HEK293 (cell line): Measurements from ENCODE around the gene AP1AR.

Source experiments
- BCL11B ChIP-seq: fragments of 450-650 bp; formaldehyde crosslinking; IDR thresholded peaks from 2 replicates; pipeline ENCODE4 v1.5.1; 2016; ENCODE audit warnings: low read depth, missing biosample characterization, missing genetic modification characterization
- CTCF ChIP-seq: fragments of 450-650 bp; formaldehyde crosslinking; IDR thresholded peaks from 2 replicates; pipeline ENCODE4 v1.5.1; 2016; ENCODE audit warnings: missing biosample characterization, missing genetic modification characterization
- EGR2 ChIP-seq: fragments of 450-650 bp; formaldehyde crosslinking; IDR thresholded peaks from 2 replicates; pipeline ENCODE4 v1.5.1; 2016; ENCODE audit warnings: low read depth, missing biosample characterization, missing genetic modification characterization
- GLIS1 ChIP-seq: fragments of 450-650 bp; formaldehyde crosslinking; IDR thresholded peaks from 2 replicates; pipeline ENCODE4 v1.5.1; 2016; ENCODE audit warnings: missing biosample characterization, missing genetic modification characterization
- INSM2 ChIP-seq: fragments of 450-650 bp; formaldehyde crosslinking; IDR thresholded peaks from 2 replicates; pipeline ENCODE4 v1.5.1; 2016; ENCODE audit warnings: missing biosample characterization, missing genetic modification characterization
- KLF10 ChIP-seq: fragments of 450-650 bp; IDR thresholded peaks from 2 replicates; pipeline ENCODE4 v1.5.1; 2018; ENCODE audit warnings: missing biosample characterization, mild to moderate bottlenecking, missing genetic modification characterization
- KLF17 ChIP-seq: fragments of 450-650 bp; formaldehyde crosslinking; IDR thresholded peaks from 2 replicates; pipeline ENCODE4 v1.5.1; 2016; ENCODE audit warnings: missing biosample characterization, missing genetic modification characterization
- OVOL3 ChIP-seq: fragments of 450-650 bp; formaldehyde crosslinking; IDR thresholded peaks from 2 replicates; pipeline ENCODE4 v1.5.1; 2016; ENCODE audit warnings: missing biosample characterization, missing genetic modification characterization
- RBAK ChIP-seq: fragments of 450-650 bp; formaldehyde crosslinking; IDR thresholded peaks from 2 replicates; pipeline ENCODE4 v1.5.1; 2016; ENCODE audit warnings: missing biosample characterization, missing genetic modification characterization
- SP2 ChIP-seq: fragments of 450-650 bp; formaldehyde crosslinking; IDR thresholded peaks from 2 replicates; pipeline ENCODE4 v1.5.1; 2016; ENCODE audit warnings: missing biosample characterization, missing genetic modification characterization
- YY2 ChIP-seq: fragments of 450-650 bp; formaldehyde crosslinking; IDR thresholded peaks from 2 replicates; pipeline ENCODE4 v1.5.1; 2016; ENCODE audit warnings: missing biosample characterization, missing genetic modification characterization
- ZBTB11 ChIP-seq: fragments of 450-650 bp; formaldehyde crosslinking; conservative IDR thresholded peaks from 2 replicates; pipeline ENCODE4 v1.5.1; 2016; ENCODE audit warnings: low read depth, missing biosample characterization, missing genetic modification characterization
- ZBTB20 ChIP-seq: fragments of 450-650 bp; formaldehyde crosslinking; IDR thresholded peaks from 2 replicates; pipeline ENCODE4 v1.5.1; 2016; ENCODE audit warnings: missing biosample characterization, missing genetic modification characterization
- ZBTB21 ChIP-seq: fragments of 450-650 bp; formaldehyde crosslinking; IDR thresholded peaks from 2 replicates; pipeline ENCODE4 v1.5.1; 2017; ENCODE audit warnings: missing biosample characterization, missing genetic modification characterization
- ZBTB26 ChIP-seq: fragments of 450-650 bp; formaldehyde crosslinking; optimal IDR thresholded peaks from 2 replicates; pipeline ENCODE3; 2016; ENCODE audit warnings: missing biosample characterization, mild to moderate bottlenecking, missing genetic modification characterization
- ZNF140 ChIP-seq: fragments of 450-650 bp; formaldehyde crosslinking; IDR thresholded peaks from 2 replicates; pipeline ENCODE4 v1.5.1; 2016; ENCODE audit warnings: missing biosample characterization, missing genetic modification characterization
- ZNF157 ChIP-seq: fragments of 450-650 bp; formaldehyde crosslinking; IDR thresholded peaks from 2 replicates; pipeline ENCODE4 v1.5.1; 2016; ENCODE audit warnings: missing biosample characterization, missing genetic modification characterization
- ZNF174 ChIP-seq: fragments of 450-650 bp; formaldehyde crosslinking; IDR thresholded peaks from 2 replicates; pipeline ENCODE4 v1.5.0; 2017; ENCODE audit warnings: missing biosample characterization, mild to moderate bottlenecking, missing genetic modification characterization
- ZNF239 ChIP-seq: fragments of 450-650 bp; formaldehyde crosslinking; IDR thresholded peaks from 2 replicates; pipeline ENCODE4 v1.5.1; 2016; ENCODE audit warnings: missing biosample characterization, missing genetic modification characterization
- ZNF24 ChIP-seq: fragments of 450-650 bp; formaldehyde crosslinking; IDR thresholded peaks from 2 replicates; pipeline ENCODE4 v1.5.1; 2016; ENCODE audit warnings: missing biosample characterization, missing genetic modification characterization
- ZNF248 ChIP-seq: fragments of 450-650 bp; formaldehyde crosslinking; IDR thresholded peaks from 2 replicates; pipeline ENCODE4 v1.5.1; 2017; ENCODE audit warnings: missing biosample characterization, missing genetic modification characterization
- ZNF26 ChIP-seq: fragments of 450-650 bp; formaldehyde crosslinking; IDR thresholded peaks from 2 replicates; pipeline ENCODE4 v1.5.1; 2016; ENCODE audit warnings: missing biosample characterization, missing genetic modification characterization
- ZSCAN4 ChIP-seq: fragments of 450-650 bp; formaldehyde crosslinking; IDR thresholded peaks from 2 replicates; pipeline ENCODE4 v1.5.1; 2017; ENCODE audit warnings: missing biosample characterization, missing genetic modification characterization

The AP1AR gene

GRCh38 chr4:112231779-112232713 lies at the start of gene AP1AR (continued):
- TF ChIP-seq ZSCAN4 (tag by site-specific recombination) (0 out of 2 replicates have a peak, but pooled peaks have one; percentile 18), ZNF140 (tag by site-specific recombination) (no peak), OVOL3 (peak; percentile 67; the same call in 1 of the 2 replicates), ZNF248 (tag by site-specific recombination) (no peak), KLF17 (tag by site-specific recombination) (peak; percentile 61; the same call in 1 of the 2 replicates), CTCF (tag by site-specific recombination) (peak; percentile 60; the same call in 1 of the 2 replicates), RBAK (tag by site-specific recombination) (no peak), ZNF174 (tag by site-specific recombination) (no peak), ZBTB11 (peak; percentile 75), ZNF239 (tag by site-specific recombination) (0 out of 2 replicates have a peak, but pooled peaks have one; percentile 46), INSM2 (tag by site-specific recombination) (peak; percentile 13; the same call in 1 of the 2 replicates), ZNF157 (tag by site-specific recombination) (no peak), ZBTB20 (peak; percentile 72; the same call in 1 of the 2 replicates), EGR2 (peak; percentile 61), YY2 (tag by site-specific recombination) (0 out of 2 replicates have a peak, but pooled peaks have one; percentile 12), ZBTB21 (tag by site-specific recombination) (no peak), ZBTB26 (peak; percentile 79), ZNF26 (tag by site-specific recombination) (no peak), GLIS1 (tag by site-specific recombination) (peak; percentile 47; the same call in 1 of the 2 replicates), SP2 (tag by site-specific recombination) (peak; percentile 11), BCL11B (tag by site-specific recombination) (peak; percentile 74; the same call in 1 of the 2 replicates), ZNF24 (tag by site-specific recombination) (0 out of 2 replicates have a peak, but pooled peaks have one; percentile 17), KLF10 (tag by site-specific recombination) (peak; percentile 20; the same call in 1 of the 2 replicates)
- TF ChIP-seq, all 188 proteins: peak for 52
